NCI-H2196 treated with DMSO at 0.1 percent for 48 hours (cell line): ENCODE results near the gene FYB2.
"Not testable (repeated sequence)": the region's sequence is repeated elsewhere in the genome, so short reads cannot be mapped to it uniquely, and the experiment has no call there.

Experiments used
- DNase-seq: peaks from one replicate; lab custom pipeline; 2025; ENCODE audit not compliant: unreplicated experiment; lab: John Stamatoyannopoulos, UW

The FYB2 gene

GRCh38 chr1:56797065-56797685, 22.0 kb downstream of the FYB2 start:
- no peak for DNase-seq

- no peak for DNase-seq
Observed at GRCh38 chr1:56795870-56796269, 23.3 kb downstream of the FYB2 start.

- DNase-seq, result no peak
Observed at GRCh38 chr1:56790036-56790435, 29.2 kb downstream of the FYB2 start.

GRCh38 chr1:56788588-56788987, 30.6 kb downstream of the FYB2 start:
- DNase-seq, result peak; percentile 64

- peak; percentile 18 for DNase-seq
Observed at GRCh38 chr1:56788102-56788501, 31.1 kb downstream of the FYB2 start.

GRCh38 chr1:56787330-56787729, 31.9 kb downstream of the FYB2 start:
- DNase-seq, result no peak

- DNase-seq, result no peak
Observed at GRCh38 chr1:56782773-56783172, 36.4 kb downstream of the FYB2 start.

- no peak for DNase-seq
Observed at GRCh38 chr1:56780826-56781225, 38.4 kb downstream of the FYB2 start.

- DNase-seq, result peak; percentile 6
Observed at GRCh38 chr1:56780128-56780750, 39.0 kb downstream of the FYB2 start.

- no peak for DNase-seq
Observed at GRCh38 chr1:56777972-56778371, 41.2 kb downstream of the FYB2 start.

GRCh38 chr1:56774732-56775131, 44.5 kb downstream of the FYB2 start:
- DNase-seq, result not testable (repeated sequence)

- no peak for DNase-seq
Observed at GRCh38 chr1:56774067-56774609, 45.1 kb downstream of the FYB2 start.

GRCh38 chr1:56773341-56774066, 45.7 kb downstream of the FYB2 start:
- DNase-seq, result no peak

GRCh38 chr1:56771717-56772116, 47.5 kb downstream of the FYB2 start:
- no peak for DNase-seq

- no peak for DNase-seq
Observed at GRCh38 chr1:56758794-56759193, 60.4 kb downstream of the FYB2 start.

GRCh38 chr1:56758135-56758534, 61.1 kb downstream of the FYB2 start:
- peak; percentile 36 for DNase-seq

- no peak for DNase-seq
Observed at GRCh38 chr1:56755911-56756310, 63.3 kb downstream of the FYB2 start.

GRCh38 chr1:56754708-56755479, 64.3 kb downstream of the FYB2 start:
- no peak for DNase-seq

- no peak for DNase-seq
Observed at GRCh38 chr1:56745231-56745630, 74.0 kb downstream of the FYB2 start.

GRCh38 chr1:56728964-56729363, 90.2 kb downstream of the FYB2 start:
- no peak for DNase-seq

GRCh38 chr1:56726706-56727105, 92.5 kb downstream of the FYB2 start:
- DNase-seq, result no peak
